Neural cell (in vitro differentiated cells): ENCODE data around the gene PROM2. TPM values are rescaled to one million over a fixed set of nuclear protein-coding genes. Genes with fewer than 3 reads are reported as not detected.

Source experiments
- H2AFZ ChIP-seq: fragments of 200-600, 300-800 bp; sonication (generic), shearing (Covaris generic); 2 replicates; pipeline ENCODE4 v1.6.0; 2014; ENCODE audit warnings: low read depth, mild to moderate bottlenecking, antibody characterized with exemption, low read length, moderate library complexity
- H3F3A ChIP-seq: fragments of 200-600 bp; shearing (Covaris generic); 2 replicates; pipeline ENCODE4 v1.6.1; 2016; ENCODE audit warnings: mild to moderate bottlenecking, moderate library complexity, mixed read lengths, antibody characterized with exemption, low read length; ENCODE audit not compliant: insufficient read depth, poor library complexity, severe bottlenecking
- H3K27ac ChIP-seq: fragments of 200-600, 300-800 bp; sonication (generic), shearing (Covaris generic); 2 replicates; pipeline ENCODE4 v1.5.1; 2014; ENCODE audit warnings: mild to moderate bottlenecking, low read length, moderate library complexity
- H3K27me3 ChIP-seq: fragments of 300-800, 200-600 bp; sonication (generic), shearing (Covaris generic); 2 replicates; pipeline ENCODE4 v1.6.0; 2014; ENCODE audit warnings: mild to moderate bottlenecking, low read depth, low read length, moderate library complexity; ENCODE audit not compliant: insufficient read depth
- H3K36me3 ChIP-seq: fragments of 300-800, 200-600 bp; sonication (generic), shearing (Covaris generic); 2 replicates; pipeline ENCODE4 v1.5.1; 2014; ENCODE audit warnings: mild to moderate bottlenecking, antibody characterized with exemption, low read length, moderate library complexity; ENCODE audit not compliant: insufficient read depth
- H3K4me2 ChIP-seq: fragments of 300-800, 200-600 bp; sonication (generic), shearing (Covaris generic); 2 replicates; pipeline ENCODE4 v1.6.0; 2014; ENCODE audit warnings: mild to moderate bottlenecking, low read length
- H3K4me3 ChIP-seq: fragments of 300-800, 200-600 bp; sonication (generic), shearing (Covaris generic); 2 replicates; pipeline ENCODE4 v1.5.1; 2014; ENCODE audit warnings: mild to moderate bottlenecking, low read length, moderate library complexity
- H3K79me2 ChIP-seq: fragments of 200-600 bp; shearing (Covaris generic); replicated peaks from 2 replicates; pipeline ENCODE4 v1.6.0; 2014; ENCODE audit warnings: mild to moderate bottlenecking, low read length, moderate library complexity; ENCODE audit not compliant: insufficient read depth
- H3K9ac ChIP-seq: fragments of 300-800, 200-600 bp; sonication (generic), shearing (Covaris generic); 2 replicates; pipeline ENCODE4 v1.6.1; 2016; ENCODE audit warnings: mild to moderate bottlenecking, low read length, mixed read lengths
- H3K9me2 ChIP-seq: fragments of 200-600 bp; shearing (Covaris generic); 2 replicates; pipeline ENCODE4 v1.6.1; 2016; ENCODE audit warnings: mild to moderate bottlenecking, low read length, mixed read lengths; ENCODE audit not compliant: insufficient read depth
- H3K9me3 ChIP-seq: fragments of 200-600, 300-800 bp; sonication (generic), shearing (Covaris generic); 2 replicates; pipeline ENCODE4 v1.6.1; 2016; ENCODE audit warnings: mild to moderate bottlenecking, mixed run types, low read length, moderate library complexity, mixed read lengths
- H4K20me1 ChIP-seq: fragments of 200-600 bp; shearing (Covaris generic); 2 replicates; pipeline ENCODE4 v1.6.1; 2016; ENCODE audit warnings: mild to moderate bottlenecking, mixed run types; ENCODE audit not compliant: insufficient read depth
- EP300 ChIP-seq: fragments of 450-650 bp; conservative IDR thresholded peaks from 2 replicates; pipeline ENCODE4 v1.6.1; 2014; ENCODE audit warnings: antibody characterized with exemption, mild to moderate bottlenecking, moderate library complexity; ENCODE audit not compliant: poor library complexity, severe bottlenecking
- EZH2 ChIP-seq: fragments of 200-600, 300-800 bp; shearing (Covaris generic), sonication (generic); IDR thresholded peaks from 2 replicates; pipeline ENCODE4 v1.6.1; 2014; ENCODE audit warnings: antibody characterized with exemption, low read length, borderline replicate concordance, mild to moderate bottlenecking; ENCODE audit not compliant: insufficient read depth, poor library complexity, severe bottlenecking
- MXI1 ChIP-seq: fragments of 450-650 bp; conservative IDR thresholded peaks from 2 replicates; pipeline ENCODE4 v1.6.1; 2014; ENCODE audit warnings: antibody characterized with exemption, mild to moderate bottlenecking; ENCODE audit not compliant: poor library complexity, severe bottlenecking
- POLR2AphosphoS5 ChIP-seq: IDR thresholded peaks from 2 replicates; pipeline ENCODE4 v1.6.1; 2012
- RAD21 ChIP-seq: fragments of 450-650 bp; conservative IDR thresholded peaks from 2 replicates; pipeline ENCODE4 v1.6.1; 2014; ENCODE audit warnings: antibody characterized with exemption, mild to moderate bottlenecking, moderate library complexity
- SMC3 ChIP-seq: fragments of 450-650 bp; conservative IDR thresholded peaks from 2 replicates; pipeline ENCODE4 v1.6.1; 2014; ENCODE audit warnings: antibody characterized with exemption, mild to moderate bottlenecking, moderate library complexity; ENCODE audit not compliant: poor library complexity
- TAF1 ChIP-seq: IDR thresholded peaks from 2 replicates; pipeline ENCODE4 v1.6.1; 2012; ENCODE audit warnings: low read depth
- polyA plus RNA-seq: library from polyadenylated mRNA; depleted of rRNA; stranded (reverse); fragments of >200 nt; gene quantifications from 2 replicates; pipeline ENCODE4 v1.2.3, GENCODE V29; 2014
- TF ChIP-seq, protein P1 (sequence below): fragments of 450-650 bp; IDR thresholded peaks from 2 replicates; pipeline ENCODE4 v1.5.1; 2014; ENCODE audit warnings: antibody characterized with exemption, mild to moderate bottlenecking, moderate library complexity; ENCODE audit not compliant: poor library complexity, severe bottlenecking
- TF ChIP-seq, protein P2 (sequence below): IDR thresholded peaks from 2 replicates; pipeline ENCODE4 v1.6.1; 2012; ENCODE audit warnings: borderline replicate concordance

PROM2 gene
- polyA plus RNA-seq, 1 donor from 2014 or later = 2.2 TPM

DNA sequence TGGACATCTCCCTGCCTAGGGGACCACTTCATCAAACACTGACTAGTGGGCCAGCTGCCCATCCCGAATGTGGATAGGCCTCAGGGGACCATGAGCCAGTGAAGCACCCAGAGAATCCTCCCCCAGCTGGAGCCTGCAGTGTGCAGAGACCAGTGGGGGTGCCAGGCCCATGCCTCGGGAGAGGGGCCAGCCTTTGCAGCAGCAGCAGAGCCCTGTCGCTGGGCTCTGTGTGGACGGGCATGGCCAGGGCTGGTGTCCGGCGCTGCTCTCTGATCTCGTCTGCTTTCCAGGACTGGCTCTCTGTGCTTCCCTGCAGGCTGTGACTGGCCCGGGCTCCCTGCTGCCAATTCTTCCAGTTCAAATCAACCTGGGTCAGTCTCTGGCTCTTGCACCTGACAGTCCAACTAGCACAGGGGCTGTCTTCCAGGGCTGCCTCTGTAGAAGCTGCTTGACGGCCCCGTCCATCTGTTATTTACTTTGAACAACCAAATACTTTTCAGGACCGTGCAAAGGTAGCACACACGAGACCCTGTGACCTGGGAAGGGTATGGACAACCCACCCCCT lies 34.3 kb downstream of the PROM2 start:
- Histone ChIP-seq H3K9me3 (no peaks in the 10 kb centered on the region), H2AFZ (no peak overlapping the region), H3K27ac (no peak overlapping the region), H3K36me3 (no peaks in the 10 kb centered on the region), H3K4me2 (no peak overlapping the region), H3K9me2 (no peaks in the 10 kb centered on the region), H3K9ac (no peak overlapping the region), H3K4me3 (no peak overlapping the region), H3F3A (no peaks in the 10 kb centered on the region), H3K27me3 (no peaks in the 10 kb centered on the region), H3K79me2 (no peaks in the 10 kb centered on the region), H4K20me1 (no peaks in the 10 kb centered on the region)
- TF ChIP-seq EZH2 = no peak
- no peak for TF ChIP-seq RAD21
- TF ChIP-seq, protein P1, sequence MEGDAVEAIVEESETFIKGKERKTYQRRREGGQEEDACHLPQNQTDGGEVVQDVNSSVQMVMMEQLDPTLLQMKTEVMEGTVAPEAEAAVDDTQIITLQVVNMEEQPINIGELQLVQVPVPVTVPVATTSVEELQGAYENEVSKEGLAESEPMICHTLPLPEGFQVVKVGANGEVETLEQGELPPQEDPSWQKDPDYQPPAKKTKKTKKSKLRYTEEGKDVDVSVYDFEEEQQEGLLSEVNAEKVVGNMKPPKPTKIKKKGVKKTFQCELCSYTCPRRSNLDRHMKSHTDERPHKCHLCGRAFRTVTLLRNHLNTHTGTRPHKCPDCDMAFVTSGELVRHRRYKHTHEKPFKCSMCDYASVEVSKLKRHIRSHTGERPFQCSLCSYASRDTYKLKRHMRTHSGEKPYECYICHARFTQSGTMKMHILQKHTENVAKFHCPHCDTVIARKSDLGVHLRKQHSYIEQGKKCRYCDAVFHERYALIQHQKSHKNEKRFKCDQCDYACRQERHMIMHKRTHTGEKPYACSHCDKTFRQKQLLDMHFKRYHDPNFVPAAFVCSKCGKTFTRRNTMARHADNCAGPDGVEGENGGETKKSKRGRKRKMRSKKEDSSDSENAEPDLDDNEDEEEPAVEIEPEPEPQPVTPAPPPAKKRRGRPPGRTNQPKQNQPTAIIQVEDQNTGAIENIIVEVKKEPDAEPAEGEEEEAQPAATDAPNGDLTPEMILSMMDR = no peak
- TF ChIP-seq MXI1 = no peak

DNA sequence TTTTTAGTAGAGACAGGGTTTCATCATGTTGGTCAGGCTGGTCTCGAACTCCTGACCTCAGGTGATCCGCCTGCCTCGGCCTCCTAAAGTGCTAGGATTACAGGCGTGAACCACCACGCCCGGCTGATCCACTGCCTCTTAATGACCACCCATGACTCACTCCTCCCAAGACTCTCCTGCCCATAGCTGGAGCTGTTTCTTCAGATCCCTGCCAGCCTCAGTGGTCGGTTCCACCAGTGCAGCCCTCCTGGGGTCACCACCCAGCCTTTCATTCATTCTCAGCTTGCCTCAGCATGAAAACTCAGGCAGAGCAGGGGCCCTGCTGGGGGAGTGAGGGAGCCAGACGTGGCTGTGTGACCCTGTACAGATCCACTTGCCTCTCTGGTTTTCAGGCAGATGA lies 35.4 kb downstream of the PROM2 start:
- Histone ChIP-seq H3K9ac (no peak overlapping the region), H2AFZ (no peak overlapping the region), H3K4me3 (no peak overlapping the region), H3F3A (no peaks in the 10 kb centered on the region), H3K4me2 (no peak overlapping the region), H3K27me3 (no peaks in the 10 kb centered on the region), H3K36me3 (no peaks in the 10 kb centered on the region), H4K20me1 (no peaks in the 10 kb centered on the region), H3K9me2 (no peaks in the 10 kb centered on the region), H3K27ac (no peak overlapping the region), H3K9me3 (peaks cover 5% of the 10 kb centered on the region), H3K79me2 (no peaks in the 10 kb centered on the region)
- no peak for TF ChIP-seq EZH2
- TF ChIP-seq, protein P1 = no peak
- TF ChIP-seq EP300 = no peak
- TF ChIP-seq MXI1 = no peak
- no peak for TF ChIP-seq TAF1
- no peak for TF ChIP-seq POLR2AphosphoS5
- TF ChIP-seq, protein P2, sequence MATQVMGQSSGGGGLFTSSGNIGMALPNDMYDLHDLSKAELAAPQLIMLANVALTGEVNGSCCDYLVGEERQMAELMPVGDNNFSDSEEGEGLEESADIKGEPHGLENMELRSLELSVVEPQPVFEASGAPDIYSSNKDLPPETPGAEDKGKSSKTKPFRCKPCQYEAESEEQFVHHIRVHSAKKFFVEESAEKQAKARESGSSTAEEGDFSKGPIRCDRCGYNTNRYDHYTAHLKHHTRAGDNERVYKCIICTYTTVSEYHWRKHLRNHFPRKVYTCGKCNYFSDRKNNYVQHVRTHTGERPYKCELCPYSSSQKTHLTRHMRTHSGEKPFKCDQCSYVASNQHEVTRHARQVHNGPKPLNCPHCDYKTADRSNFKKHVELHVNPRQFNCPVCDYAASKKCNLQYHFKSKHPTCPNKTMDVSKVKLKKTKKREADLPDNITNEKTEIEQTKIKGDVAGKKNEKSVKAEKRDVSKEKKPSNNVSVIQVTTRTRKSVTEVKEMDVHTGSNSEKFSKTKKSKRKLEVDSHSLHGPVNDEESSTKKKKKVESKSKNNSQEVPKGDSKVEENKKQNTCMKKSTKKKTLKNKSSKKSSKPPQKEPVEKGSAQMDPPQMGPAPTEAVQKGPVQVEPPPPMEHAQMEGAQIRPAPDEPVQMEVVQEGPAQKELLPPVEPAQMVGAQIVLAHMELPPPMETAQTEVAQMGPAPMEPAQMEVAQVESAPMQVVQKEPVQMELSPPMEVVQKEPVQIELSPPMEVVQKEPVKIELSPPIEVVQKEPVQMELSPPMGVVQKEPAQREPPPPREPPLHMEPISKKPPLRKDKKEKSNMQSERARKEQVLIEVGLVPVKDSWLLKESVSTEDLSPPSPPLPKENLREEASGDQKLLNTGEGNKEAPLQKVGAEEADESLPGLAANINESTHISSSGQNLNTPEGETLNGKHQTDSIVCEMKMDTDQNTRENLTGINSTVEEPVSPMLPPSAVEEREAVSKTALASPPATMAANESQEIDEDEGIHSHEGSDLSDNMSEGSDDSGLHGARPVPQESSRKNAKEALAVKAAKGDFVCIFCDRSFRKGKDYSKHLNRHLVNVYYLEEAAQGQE = no peak
- TF ChIP-seq RAD21 = no peak
- TF ChIP-seq SMC3 = no peak
